K562 (cell line): ENCODE results near the gene MCAM. TPM values are rescaled to one million over a fixed set of nuclear protein-coding genes. Genes with fewer than 3 reads are reported as not detected.

Source experiments
- ATAC-seq: fragments of 200-7000 bp; cut with Tn5 transposase; 3 replicates; pipeline ENCODE4 v1.9.1; 2020; ENCODE audit warnings: moderate library complexity
- BruUV-seq: library from RNA; stranded (reverse); fragments of 400-500 nt; replicated peaks from 2 replicates; lab custom pipeline; 2021; lab: Mats Ljungman, UMichigan
- CTCF ChIA-PET: fragments of 300-600 bp; formaldehyde crosslinking; extraction: SDS; loops from one replicate; lab custom pipeline; 2021; ENCODE audit warnings: low intra/inter-chr PET ratio; lab: Yijun Ruan, JAX
- POLR2A ChIA-PET: fragments of 300-600, 350-650 bp; sonication (Branson Sonifier 250); formaldehyde crosslinking; extraction: SDS; loops from one replicate; lab custom pipeline; 2021; ENCODE audit warnings: antibody characterized with exemption, inconsistent platforms; lab: Yijun Ruan, JAX
- DNase-seq, 4 experiments: peaks; one replicate each; pipeline versions ENCODE4 v3.0.0 to v3.0.0-alpha.2; 2011 to 2018; ENCODE audit warnings: low spot score in 3 of 4, mixed read lengths in 3 of 4; ENCODE audit errors: extremely low read depth in 1 of 4
- FAIRE-seq: peaks from 2 replicates; lab custom pipeline; 2011; peaks lifted over from hg19 to GRCh38; lab: Jason Lieb, UNC
- H2AFZ ChIP-seq: 2 replicates; pipeline ENCODE4 v1.6.0; 2011; ENCODE audit warnings: low read depth, low read length, control low read depth, inconsistent platforms
- H3K27ac ChIP-seq: fragments of 200-600 bp; 3 replicates; pipeline ENCODE4 v1.8.0; 2011; ENCODE audit warnings: low read depth, mild to moderate bottlenecking, control low read depth, inconsistent platforms, low read length, moderate library complexity, mixed read lengths; ENCODE audit errors: extremely low read depth
- H3K27me3 ChIP-seq, 2 experiments: fragments of 300-600 bp in 1 of 2; 2 replicates in 1 of 2; 3 replicates in 1 of 2; pipeline versions ENCODE4 v1.6.0 to v1.8.0; 2011; ENCODE audit warnings: inconsistent platforms in 2 of 2, low read length in 2 of 2, mild to moderate bottlenecking in 1 of 2, mixed read lengths in 1 of 2, moderate library complexity in 1 of 2; ENCODE audit not compliant: control insufficient read depth in 2 of 2, insufficient read depth in 2 of 2
- H3K36me3 ChIP-seq: fragments of 300-600 bp; 3 replicates; pipeline ENCODE4 v1.8.0; 2011; ENCODE audit warnings: mild to moderate bottlenecking, low read length, inconsistent platforms; ENCODE audit not compliant: control insufficient read depth, insufficient read depth
- H3K4me1 ChIP-seq, 2 experiments: fragments of 200-600 bp in 1 of 2; replicated peaks in 1 of 2; 2 replicates in 1 of 2; 3 replicates in 1 of 2; pipeline versions ENCODE4 v1.5.1 to v1.8.0; 2011; ENCODE audit warnings: inconsistent platforms in 2 of 2, low read length in 2 of 2, mild to moderate bottlenecking in 1 of 2, mixed read lengths in 1 of 2, moderate library complexity in 1 of 2; ENCODE audit not compliant: control insufficient read depth in 2 of 2, insufficient read depth in 2 of 2
- H3K4me2 ChIP-seq: 2 replicates; pipeline ENCODE4 v1.6.1; 2011; ENCODE audit warnings: low read length, control low read depth, inconsistent platforms, mixed read lengths; ENCODE audit not compliant: insufficient read depth
- H3K4me3 ChIP-seq: fragments of 200-600 bp; sonication (generic), shearing (Covaris generic); 2 replicates; pipeline ENCODE4 v1.5.1; 2016; ENCODE audit warnings: control low read depth, inconsistent platforms
- H3K79me2 ChIP-seq: fragments of 200-600 bp; 3 replicates; pipeline ENCODE4 v1.8.0; 2011; ENCODE audit warnings: low read length, inconsistent platforms; ENCODE audit not compliant: control insufficient read depth, insufficient read depth
- H3K9ac ChIP-seq, 2 experiments: 2 replicates each; pipeline versions ENCODE4 v1.6.0 to v1.6.1; 2011; ENCODE audit warnings: low read depth in 2 of 2, low read length in 2 of 2, control low read depth in 1 of 2, inconsistent platforms in 1 of 2, mild to moderate bottlenecking in 1 of 2, mixed read lengths in 1 of 2; ENCODE audit not compliant: insufficient read depth in 1 of 2
- H3K9me1 ChIP-seq: one replicate; pipeline ENCODE4 v1.6.0; 2011; ENCODE audit warnings: inconsistent platforms, mild to moderate bottlenecking, low read length, moderate library complexity; ENCODE audit not compliant: control insufficient read depth, insufficient read depth
- H3K9me3 ChIP-seq: replicated peaks from 2 replicates; pipeline ENCODE4 v1.5.1; 2011; ENCODE audit warnings: low read depth, low read length, inconsistent platforms; ENCODE audit not compliant: control insufficient read depth, insufficient read depth
- H4K20me1 ChIP-seq: replicated peaks from 2 replicates; pipeline ENCODE4 v1.6.1; 2011; ENCODE audit warnings: low read length, inconsistent platforms, mixed read lengths; ENCODE audit not compliant: control insufficient read depth, insufficient read depth
- BRF1 ChIP-seq: IDR thresholded peaks from 3 replicates; pipeline ENCODE4 v1.6.1; 2011; ENCODE audit warnings: borderline replicate concordance, mild to moderate bottlenecking; ENCODE audit not compliant: insufficient read length; ENCODE audit errors: extremely low read depth
- BRF2 ChIP-seq: IDR thresholded peaks from 3 replicates; pipeline ENCODE4 v1.6.1; 2011; ENCODE audit warnings: borderline replicate concordance, mild to moderate bottlenecking; ENCODE audit not compliant: insufficient read length, insufficient read depth
- DACH1 ChIP-seq: fragments of 450-650 bp; IDR thresholded peaks from 2 replicates; pipeline ENCODE4 v1.6.1; 2018; ENCODE audit not compliant: partially characterized antibody
- DLX4 ChIP-seq: fragments of 250-450 bp; sonication (Bioruptor Pico); IDR thresholded peaks from 2 replicates; pipeline ENCODE4 v1.6.1; 2021; ENCODE audit warnings: mild to moderate bottlenecking
- FOSL1 ChIP-seq: fragments of 200-800 bp; sonication (Bioruptor generic); conservative IDR thresholded peaks from 2 replicates; pipeline ENCODE4 v1.6.1; 2016; ENCODE audit warnings: missing genetic modification characterization, missing compliant biosample characterization
- KLF13 ChIP-seq: fragments of 450-650 bp; IDR thresholded peaks from 2 replicates; pipeline ENCODE4 v1.6.1; 2016; ENCODE audit warnings: missing genetic modification characterization, low read depth, mild to moderate bottlenecking, missing compliant biosample characterization, moderate library complexity, borderline replicate concordance
- MYBL2 ChIP-seq, 2 experiments: fragments of 450-650 bp in 1 of 2; sonication (generic) in 1 of 2; formaldehyde crosslinking in 1 of 2; IDR thresholded peaks; 2 replicates each; pipeline versions ENCODE4 v1.6.1 to v1.8.1; 2017 to 2022; ENCODE audit warnings: borderline replicate concordance in 1 of 2, inconsistent platforms in 1 of 2, low read depth in 1 of 2, mild to moderate bottlenecking in 1 of 2, missing genetic modification reagents in 1 of 2, moderate library complexity in 1 of 2
- NR2F6 ChIP-seq: fragments of 450-650 bp; formaldehyde crosslinking; IDR thresholded peaks from 2 replicates; pipeline ENCODE4 v1.4.0; 2020; ENCODE audit warnings: mild to moderate bottlenecking
- PHF21A ChIP-seq: fragments of 450-650 bp; IDR thresholded peaks from 2 replicates; pipeline ENCODE4 v1.6.1; 2017; ENCODE audit warnings: low read depth, borderline replicate concordance
- PREB ChIP-seq: sonication (generic); formaldehyde crosslinking; IDR thresholded peaks from 2 replicates; pipeline ENCODE4 v1.8.1; 2023; ENCODE audit warnings: mild to moderate bottlenecking, missing genetic modification reagents
- RBM22 ChIP-seq: fragments of 200-400 bp; formaldehyde crosslinking; IDR thresholded peaks from 2 replicates; pipeline ENCODE4 v1.6.1; 2018; ENCODE audit warnings: low read length, low read depth; ENCODE audit not compliant: poor library complexity, severe bottlenecking
- SMAD1 ChIP-seq: fragments of 150-350 bp; IDR thresholded peaks from 2 replicates; pipeline ENCODE4 v1.6.1; 2014; ENCODE audit warnings: low read length, low read depth; ENCODE audit not compliant: partially characterized antibody
- SRSF7 ChIP-seq: fragments of 200-400 bp; formaldehyde crosslinking; optimal IDR thresholded peaks from 2 replicates; pipeline ENCODE3; 2017; ENCODE audit warnings: mild to moderate bottlenecking, low read depth, low read length
- STAT5B ChIP-seq: fragments of 250-450 bp; sonication (Bioruptor Pico); IDR thresholded peaks from 2 replicates; pipeline ENCODE4 v1.8.0; 2021; ENCODE audit warnings: mild to moderate bottlenecking, inconsistent platforms
- TFAM ChIP-seq: fragments of 250-450 bp; sonication (Bioruptor Pico); conservative IDR thresholded peaks from 2 replicates; pipeline ENCODE4 v1.5.0; 2021; ENCODE audit warnings: mild to moderate bottlenecking, moderate library complexity
- U2AF1 ChIP-seq: fragments of 200-400 bp; formaldehyde crosslinking; optimal IDR thresholded peaks from 2 replicates; pipeline ENCODE3; 2017; ENCODE audit warnings: mild to moderate bottlenecking, low read depth, low read length, moderate library complexity
- YBX1 ChIP-seq: fragments of 450-650 bp; IDR thresholded peaks from 2 replicates; pipeline ENCODE4 v1.7.1; 2016; ENCODE audit warnings: mild to moderate bottlenecking
- ZNF24 ChIP-seq: fragments of 450-650 bp; IDR thresholded peaks from 2 replicates; pipeline ENCODE4 v1.6.1; 2016
- ZNF384 ChIP-seq: IDR thresholded peaks from 2 replicates; pipeline ENCODE4 v1.6.1; 2012; ENCODE audit warnings: low read depth, low read length, improper control_type of control experiment
- ZNF717 ChIP-seq: fragments of 250-450 bp; sonication (Bioruptor Pico); IDR thresholded peaks from 2 replicates; pipeline ENCODE4 v1.5.0; 2021
- ZNF766 ChIP-seq: fragments of 200-800 bp; sonication (Bioruptor generic); conservative IDR thresholded peaks from 2 replicates; pipeline ENCODE4 v1.6.1; 2016; ENCODE audit warnings: missing genetic modification characterization, missing compliant biosample characterization
- WGBS: fragments of 100-300 bp; shearing (Covaris generic); methylation state at CpG from one replicate; pipeline ENCODE4 v1.1.6; 2016; ENCODE audit warnings: low coverage, mixed read lengths; ENCODE audit not compliant: insufficient coverage; ENCODE audit errors: missing lambda C conversion rate; 5-methylcytosine and 5-hydroxymethylcytosine counted together
- in situ Hi-C: fragments of 300-500 bp; cut with MboI; formaldehyde crosslinking; loops from 4 replicates; pipeline ENCODE4 v1.15.0; 2018; ENCODE audit warnings: inconsistent platforms, mixed read lengths
- intact Hi-C: fragments of 100-400 bp; cut with micrococcal nuclease; formaldehyde crosslinking; loops from 2 replicates; pipeline ENCODE4 v1.14.2; 2022
- polyA plus RNA-seq, 8 experiments: library from polyadenylated mRNA; depleted of rRNA in 4 of 8; stranded (reverse) in 5 of 8; unstranded in 3 of 8; fragments of >200 nt; fragmentation: Nextera tagmentation in 2 of 8; fragmentation: Illumina TruSeq in 1 of 8; extraction: Ambion mirVana in 2 of 8; extraction: Trizol in 1 of 8; gene quantifications; 2 replicates each; pipeline versions ENCODE4 v1.2.1 to v1.2.3, GENCODE V29; 2011 to 2014; ENCODE audit warnings: inconsistent platforms in 1 of 8, missing spikeins in 1 of 8
- total RNA-seq, 7 experiments: library from RNA; depleted of rRNA in 6 of 7; stranded (reverse); fragments of >200 nt in 6 of 7; fragmentation: Illumina TruSeq in 2 of 7; extraction: Trizol in 2 of 7; gene quantifications; 2 replicates each; pipeline versions ENCODE4 v1.2.1 to v1.2.3, GENCODE V29; 2011 to 2021; ENCODE audit warnings: low replicate concordance in 1 of 7

The MCAM gene
- total and polyA plus RNA-seq, 9 of the 15 experiments (the other 6 are each of a cell fraction or from before 2014, with no cell fraction given), result 14.7 to 118 (median 53.6) TPM

- H3K4me2 ChIP-seq, result no peak overlapping the region; the same call in 1 of the 2 replicates
- CTCF ChIA-PET, result interaction anchor here (0.5 to 1.5 kb wide), 5 partner anchors 151 to 417 kb away, joined by 3 to 5 read pairs (median 3); partner anchors contain the start of gene C2CD2L
- WGBS, result 7% methylated on average over 8 of the region's 8 CpGs
- in situ Hi-C loops, result no loop called here
- DNase-seq (peak; percentile 56 to 86 (median 62)), ATAC-seq (no peak), FAIRE-seq (peak; percentile 90)
- H2AFZ ChIP-seq, result no peak overlapping the region
- H3K4me1 ChIP-seq, result peaks cover 27 to 40% of the 10 kb centered on the region in 2 experiments
- no TSS peak for BruUV-seq
- no peak overlapping the region for H3K4me3 ChIP-seq
- no peaks in the 10 kb centered on the region for H3K9me1 ChIP-seq
- peaks cover 4% of the 10 kb centered on the region; the same call in 2 of the 3 replicates for H3K79me2 ChIP-seq
- intact Hi-C loops, result loop anchor here (2.0 to 5.0 kb wide), 3 partner anchors 51 to 396 kb away; partner anchors contain the start of gene BCL9L
- POLR2A ChIA-PET, result interaction anchor here (0.5 to 1.7 kb wide), 6 partner anchors 15 to 412 kb away, joined by 3 to 4 read pairs (median 4); no protein-coding TSS in a partner anchor
- H3K9me3 ChIP-seq, result no peaks in the 10 kb centered on the region
- no peaks in the 10 kb centered on the region; a peak in 1 of 5 replicates for H3K27me3 ChIP-seq
- H3K36me3 ChIP-seq, result no peaks in the 10 kb centered on the region
- no peak overlapping the region for H3K27ac ChIP-seq
- no peaks in the 10 kb centered on the region for H4K20me1 ChIP-seq
- no peak overlapping the region for H3K9ac ChIP-seq
- no peak for TF ChIP-seq ZNF717
- no peak for TF ChIP-seq ZNF384
- no peak for TF ChIP-seq NR2F6
- TF ChIP-seq PREB (CRISPR knock-in tag), result 0 out of 2 replicates have a peak, but pooled peaks have one; percentile 49
- TF ChIP-seq RBM22, result no peak
- no peak for TF ChIP-seq DLX4
- TF ChIP-seq PHF21A, result 0 out of 2 replicates have a peak, but pooled peaks have one; percentile 10
- no peak for TF ChIP-seq KLF13 (tag)
- no peak for TF ChIP-seq U2AF1
- no peak for TF ChIP-seq MYBL2 (IDR thresholded peaks at IDR 0.05; ENCODE audit: low read depth)
- TF ChIP-seq MYBL2 (CRISPR knock-in tag; IDR thresholded peaks at IDR 0.05; ENCODE audit: borderline replicate concordance), result no peak
- TF ChIP-seq BRF2, result no peak
- TF ChIP-seq BRF1, result no peak
- no peak for TF ChIP-seq YBX1
- TF ChIP-seq FOSL1 (tag), result no peak
- no peak for TF ChIP-seq STAT5B
- TF ChIP-seq SRSF7, result no peak
- no peak for TF ChIP-seq ZNF24
- no peak; the same call in 1 of the 2 replicates for TF ChIP-seq ZNF766 (CRISPR knock-in tag)
- TF ChIP-seq TFAM (CRISPR knock-in tag), result no peak
- no peak for TF ChIP-seq SMAD1
- TF ChIP-seq DACH1, result peak; percentile 19
Measured at GRCh38 chr11:119323532-119324033, 6.7 kb upstream of the MCAM start.
